ENCODE data around the gene TEX30.

GRCh38 chr13:102763741-102764140, 9.8 kb downstream of the TEX30 start:
- TF ChIP-seq CTCF (IDR thresholded peaks at IDR 0.05) (no peak), IRF1 (CRISPR knock-in tag; IDR thresholded peaks at IDR 0.05) (no peak), USF1 (CRISPR knock-in tag; IDR thresholded peaks at IDR 0.05) (no peak), E2F1 (CRISPR knock-in tag; IDR thresholded peaks at IDR 0.05) (no peak), ATF2 (CRISPR knock-in tag; IDR thresholded peaks at IDR 0.05; ENCODE audit: borderline replicate concordance, low read depth) (no peak), FOXJ3 (CRISPR knock-in tag; IDR thresholded peaks at IDR 0.05; ENCODE audit: borderline replicate concordance) (no peak), MYBL2 (CRISPR knock-in tag; IDR thresholded peaks at IDR 0.05) (no peak), TP53 (CRISPR knock-in tag; IDR thresholded peaks at IDR 0.05) (no peak), STAT6 (CRISPR knock-in tag; conservative IDR thresholded peaks at IDR 0.05; ENCODE audit: low read depth) (no peak)

All from WTC11 (cell line).